Measurements from ENCODE around the gene CSDE1. TPM values are rescaled to one million over a fixed set of nuclear protein-coding genes. Genes with fewer than 3 reads are reported as not detected.

CSDE1 gene
- total RNA-seq, 4 donors from 2014 or later = 2,331 to 4,024 (median 3,697) TPM

DNA sequence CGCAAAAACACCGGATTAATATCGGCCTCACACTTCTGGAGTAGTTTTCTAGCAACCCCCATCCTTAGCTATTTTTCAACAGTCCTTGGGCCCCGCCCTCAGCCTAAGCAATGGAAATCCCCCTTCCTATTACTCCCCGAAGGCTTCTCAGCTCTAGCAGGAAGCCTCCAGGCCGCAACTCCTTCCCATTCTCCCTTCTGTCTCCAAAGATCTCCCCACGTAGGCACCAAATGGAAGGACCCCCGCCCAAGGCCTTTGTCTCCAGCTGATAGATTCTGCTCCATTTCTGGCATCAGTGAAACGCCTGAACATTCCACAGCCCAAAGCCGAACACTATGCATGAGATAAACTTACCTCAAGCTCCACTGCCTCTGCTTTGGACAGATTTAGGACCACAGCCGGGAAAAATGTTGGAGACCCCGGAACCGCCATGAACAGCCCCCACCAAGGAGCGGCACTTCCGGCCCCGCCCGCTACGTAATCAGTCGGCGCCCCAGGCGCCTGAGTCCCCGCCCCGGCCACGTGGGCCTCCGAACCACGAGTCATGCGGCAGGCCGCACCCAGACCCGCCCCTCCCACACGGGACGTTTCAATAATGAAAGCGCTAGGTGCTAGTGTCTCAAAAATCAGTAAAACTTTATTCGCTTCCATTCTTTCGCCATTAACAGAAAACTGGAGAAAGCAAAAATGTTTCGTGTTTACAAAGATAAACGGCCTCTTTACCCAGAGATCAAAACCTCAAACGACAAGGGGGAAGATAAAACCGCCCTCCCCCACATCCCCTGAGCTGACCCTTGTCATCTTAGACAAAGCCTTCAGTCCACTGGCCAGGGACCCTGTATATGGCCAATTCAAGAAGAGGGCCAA, 41.2 kb downstream of the CSDE1 start, which contains the start of gene NRAS:
NRAS (minus strand) TSS at position 468 of the 867 bp plus-strand sequence. CDS start 611 bp downstream, outside the sequence.
- TF ChIP-seq, protein P1, sequence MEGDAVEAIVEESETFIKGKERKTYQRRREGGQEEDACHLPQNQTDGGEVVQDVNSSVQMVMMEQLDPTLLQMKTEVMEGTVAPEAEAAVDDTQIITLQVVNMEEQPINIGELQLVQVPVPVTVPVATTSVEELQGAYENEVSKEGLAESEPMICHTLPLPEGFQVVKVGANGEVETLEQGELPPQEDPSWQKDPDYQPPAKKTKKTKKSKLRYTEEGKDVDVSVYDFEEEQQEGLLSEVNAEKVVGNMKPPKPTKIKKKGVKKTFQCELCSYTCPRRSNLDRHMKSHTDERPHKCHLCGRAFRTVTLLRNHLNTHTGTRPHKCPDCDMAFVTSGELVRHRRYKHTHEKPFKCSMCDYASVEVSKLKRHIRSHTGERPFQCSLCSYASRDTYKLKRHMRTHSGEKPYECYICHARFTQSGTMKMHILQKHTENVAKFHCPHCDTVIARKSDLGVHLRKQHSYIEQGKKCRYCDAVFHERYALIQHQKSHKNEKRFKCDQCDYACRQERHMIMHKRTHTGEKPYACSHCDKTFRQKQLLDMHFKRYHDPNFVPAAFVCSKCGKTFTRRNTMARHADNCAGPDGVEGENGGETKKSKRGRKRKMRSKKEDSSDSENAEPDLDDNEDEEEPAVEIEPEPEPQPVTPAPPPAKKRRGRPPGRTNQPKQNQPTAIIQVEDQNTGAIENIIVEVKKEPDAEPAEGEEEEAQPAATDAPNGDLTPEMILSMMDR (IDR thresholded peaks at IDR 0.05 in 4 of 5, conservative IDR thresholded peaks at IDR 0.05 in 1 of 5) = no peak
- peak; percentile 40 to 51 for TF ChIP-seq POLR2A (IDR thresholded peaks at IDR 0.05)
- Histone ChIP-seq H3K4me1 (peaks cover 36 to 44% of the 10 kb centered on the region in 2 donors), H3K4me3 (peak within 1 kb of the TSS; percentile 58 to 76 (median 72)), H3K27ac (peak within 1 kb of the TSS; percentile 84 to 93 (median 88)), H3K36me3 (peaks cover 0 to 73% of the 10 kb centered on the region in 2 donors), H3K9me3 (no peaks in the 10 kb centered on the region), H3K27me3 (no peaks in the 10 kb centered on the region)
- ATAC-seq (peak; percentile 73 to 84), DNase-seq (peak; percentile 76 to 88)
- intact Hi-C loops (cut with DNase I; ENCODE audit: low total_unique reads) (no loop called here), in situ Hi-C loops (cut with MboI; ENCODE audit: low sequenced_read_pairs in 4 of 4) (no loop called here)

DNA sequence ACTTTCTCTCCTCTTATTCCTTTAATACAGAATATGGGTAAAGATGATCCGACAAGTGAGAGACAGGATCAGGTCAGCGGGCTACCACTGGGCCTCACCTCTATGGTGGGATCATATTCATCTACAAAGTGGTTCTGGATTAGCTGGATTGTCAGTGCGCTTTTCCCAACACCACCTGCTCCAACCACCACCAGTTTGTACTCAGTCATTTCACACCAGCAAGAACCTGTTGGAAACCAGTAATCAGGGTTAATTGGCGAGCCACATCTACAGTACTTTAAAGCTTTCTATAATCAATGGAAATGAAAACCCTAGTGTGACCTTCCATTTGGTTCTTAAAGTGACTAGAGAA, 41.9 kb downstream of the CSDE1 start:
- intact Hi-C loops (cut with DNase I; ENCODE audit: low total_unique reads) = no loop called here
- DNase-seq (no peak), ATAC-seq (no peak)
- no peaks in the 10 kb centered on the region for H3K27me3 ChIP-seq
- in situ Hi-C loops (cut with MboI; ENCODE audit: low sequenced_read_pairs in 4 of 4) = no loop called here
- H3K27ac ChIP-seq = peak overlapping the region; percentile 84 to 93 (median 88)
- no peaks in the 10 kb centered on the region for H3K9me3 ChIP-seq
- TF ChIP-seq, protein P1 (IDR thresholded peaks at IDR 0.05 in 4 of 5, conservative IDR thresholded peaks at IDR 0.05 in 1 of 5) = no peak
- no peak for TF ChIP-seq POLR2A (IDR thresholded peaks at IDR 0.05)
- H3K4me3 ChIP-seq = peak overlapping the region; percentile 58 to 76 (median 72)
- peaks cover 0 to 72% of the 10 kb centered on the region in 2 donors for H3K36me3 ChIP-seq
- H3K4me1 ChIP-seq = peaks cover 30 to 38% of the 10 kb centered on the region in 2 donors

- ATAC-seq (no peak), DNase-seq (no peak)
- Histone ChIP-seq H3K27ac (peak overlapping the region in 2 of 4 donors; percentile 22 to 47), H3K36me3 (peaks cover 0 to 70% of the 10 kb centered on the region in 2 donors), H3K27me3 (no peaks in the 10 kb centered on the region), H3K4me3 (no peak overlapping the region), H3K4me1 (peaks cover 22 to 30% of the 10 kb centered on the region in 2 donors), H3K9me3 (no peaks in the 10 kb centered on the region)
- TF ChIP-seq, protein P1 (IDR thresholded peaks at IDR 0.05 in 4 of 5, conservative IDR thresholded peaks at IDR 0.05 in 1 of 5) = no peak
- TF ChIP-seq POLR2A (IDR thresholded peaks at IDR 0.05) = no peak
- in situ Hi-C loops (cut with MboI; ENCODE audit: low sequenced_read_pairs in 4 of 4) (no loop called here), intact Hi-C loops (cut with DNase I; ENCODE audit: low total_unique reads) (no loop called here)
Measured at GRCh38 chr1:114712977-114713376, 44.8 kb downstream of the CSDE1 start.

DNA sequence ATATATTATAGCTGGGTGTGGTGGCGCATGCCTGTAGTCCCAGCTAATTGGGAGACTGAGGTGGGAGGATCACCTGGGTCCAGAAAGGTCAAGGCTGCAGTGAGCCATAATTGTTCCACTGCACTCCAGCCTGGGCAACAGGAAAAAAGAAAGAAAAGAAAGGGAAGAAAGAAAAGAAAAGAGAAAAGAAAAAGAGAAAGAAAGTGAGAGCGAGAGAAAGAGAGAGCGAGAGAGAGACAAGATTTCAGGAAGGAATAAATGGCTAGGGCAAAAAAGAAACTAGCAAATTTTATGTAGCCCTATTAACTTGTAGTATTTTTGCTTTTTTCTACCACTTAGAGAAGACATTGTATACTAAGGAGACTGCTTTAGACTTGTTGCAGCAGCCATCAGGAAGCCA, 47.4 kb downstream of the CSDE1 start:
- no peaks in the 10 kb centered on the region for H3K9me3 ChIP-seq
- no peak for TF ChIP-seq POLR2A (IDR thresholded peaks at IDR 0.05)
- TF ChIP-seq, protein P1 (IDR thresholded peaks at IDR 0.05 in 4 of 5, conservative IDR thresholded peaks at IDR 0.05 in 1 of 5) = no peak
- no peak overlapping the region for H3K4me3 ChIP-seq
- peaks cover 14 to 21% of the 10 kb centered on the region in 2 donors for H3K4me1 ChIP-seq
- in situ Hi-C loops (cut with MboI; ENCODE audit: low sequenced_read_pairs in 4 of 4) = no loop called here
- ATAC-seq (no peak), DNase-seq (no peak)
- H3K27ac ChIP-seq = peak overlapping the region in 1 of 4 donors; percentile 28
- peaks cover 0 to 85% of the 10 kb centered on the region in 2 donors for H3K36me3 ChIP-seq
- no peaks in the 10 kb centered on the region for H3K27me3 ChIP-seq
- intact Hi-C loops (cut with DNase I; ENCODE audit: low total_unique reads) = loop anchor here (2.0 kb wide), 1 partner anchor 16 kb away; no protein-coding TSS in a partner anchor

Data from gastrocnemius medialis (tissue), 4 donors.